K562 (cell line): ENCODE measurements around the gene LPIN3. TPM values are rescaled to one million over a fixed set of nuclear protein-coding genes. Genes with fewer than 3 reads are reported as not detected.
A peak's percentile ranks its signal among the peaks of the same experiment; 100 is the strongest.

Experiments
- ATAC-seq: fragments of 200-7000 bp; cut with Tn5 transposase; 3 replicates; pipeline ENCODE4 v1.9.1; 2020; ENCODE audit warnings: moderate library complexity
- BruUV-seq: library from RNA; stranded (reverse); fragments of 400-500 nt; replicated peaks from 2 replicates; lab custom pipeline; 2021; lab: Mats Ljungman, UMichigan
- CTCF ChIA-PET: fragments of 300-600 bp; formaldehyde crosslinking; extraction: SDS; loops from one replicate; lab custom pipeline; 2021; ENCODE audit warnings: low intra/inter-chr PET ratio; lab: Yijun Ruan, JAX
- POLR2A ChIA-PET: fragments of 300-600, 350-650 bp; sonication (Branson Sonifier 250); formaldehyde crosslinking; extraction: SDS; loops from one replicate; lab custom pipeline; 2021; ENCODE audit warnings: antibody characterized with exemption, inconsistent platforms; lab: Yijun Ruan, JAX
- DNase-seq, 4 experiments: peaks; one replicate each; pipeline versions ENCODE4 v3.0.0 to v3.0.0-alpha.2; 2011 to 2018; ENCODE audit warnings: low spot score in 3 of 4, mixed read lengths in 3 of 4; ENCODE audit errors: extremely low read depth in 1 of 4
- FAIRE-seq: peaks from 2 replicates; lab custom pipeline; 2011; peaks lifted over from hg19 to GRCh38; lab: Jason Lieb, UNC
- H2AFZ ChIP-seq: 2 replicates; pipeline ENCODE4 v1.6.0; 2011; ENCODE audit warnings: low read depth, low read length, control low read depth, inconsistent platforms
- H3K27ac ChIP-seq: fragments of 200-600 bp; 3 replicates; pipeline ENCODE4 v1.8.0; 2011; ENCODE audit warnings: low read depth, mild to moderate bottlenecking, control low read depth, inconsistent platforms, low read length, moderate library complexity, mixed read lengths; ENCODE audit errors: extremely low read depth
- H3K27me3 ChIP-seq, 2 experiments: fragments of 300-600 bp in 1 of 2; 2 replicates in 1 of 2; 3 replicates in 1 of 2; pipeline versions ENCODE4 v1.6.0 to v1.8.0; 2011; ENCODE audit warnings: inconsistent platforms in 2 of 2, low read length in 2 of 2, mild to moderate bottlenecking in 1 of 2, mixed read lengths in 1 of 2, moderate library complexity in 1 of 2; ENCODE audit not compliant: control insufficient read depth in 2 of 2, insufficient read depth in 2 of 2
- H3K36me3 ChIP-seq: fragments of 300-600 bp; 3 replicates; pipeline ENCODE4 v1.8.0; 2011; ENCODE audit warnings: mild to moderate bottlenecking, low read length, inconsistent platforms; ENCODE audit not compliant: control insufficient read depth, insufficient read depth
- H3K4me1 ChIP-seq, 2 experiments: fragments of 200-600 bp in 1 of 2; replicated peaks in 1 of 2; 2 replicates in 1 of 2; 3 replicates in 1 of 2; pipeline versions ENCODE4 v1.5.1 to v1.8.0; 2011; ENCODE audit warnings: inconsistent platforms in 2 of 2, low read length in 2 of 2, mild to moderate bottlenecking in 1 of 2, mixed read lengths in 1 of 2, moderate library complexity in 1 of 2; ENCODE audit not compliant: control insufficient read depth in 2 of 2, insufficient read depth in 2 of 2
- H3K4me2 ChIP-seq: 2 replicates; pipeline ENCODE4 v1.6.1; 2011; ENCODE audit warnings: low read length, control low read depth, inconsistent platforms, mixed read lengths; ENCODE audit not compliant: insufficient read depth
- H3K4me3 ChIP-seq: fragments of 200-600 bp; sonication (generic), shearing (Covaris generic); 2 replicates; pipeline ENCODE4 v1.5.1; 2016; ENCODE audit warnings: control low read depth, inconsistent platforms
- H3K79me2 ChIP-seq: fragments of 200-600 bp; 3 replicates; pipeline ENCODE4 v1.8.0; 2011; ENCODE audit warnings: low read length, inconsistent platforms; ENCODE audit not compliant: control insufficient read depth, insufficient read depth
- H3K9ac ChIP-seq, 2 experiments: 2 replicates each; pipeline versions ENCODE4 v1.6.0 to v1.6.1; 2011; ENCODE audit warnings: low read depth in 2 of 2, low read length in 2 of 2, control low read depth in 1 of 2, inconsistent platforms in 1 of 2, mild to moderate bottlenecking in 1 of 2, mixed read lengths in 1 of 2; ENCODE audit not compliant: insufficient read depth in 1 of 2
- H3K9me1 ChIP-seq: one replicate; pipeline ENCODE4 v1.6.0; 2011; ENCODE audit warnings: inconsistent platforms, mild to moderate bottlenecking, low read length, moderate library complexity; ENCODE audit not compliant: control insufficient read depth, insufficient read depth
- H3K9me3 ChIP-seq: replicated peaks from 2 replicates; pipeline ENCODE4 v1.5.1; 2011; ENCODE audit warnings: low read depth, low read length, inconsistent platforms; ENCODE audit not compliant: control insufficient read depth, insufficient read depth
- H4K20me1 ChIP-seq: replicated peaks from 2 replicates; pipeline ENCODE4 v1.6.1; 2011; ENCODE audit warnings: low read length, inconsistent platforms, mixed read lengths; ENCODE audit not compliant: control insufficient read depth, insufficient read depth
- L3MBTL2 ChIP-seq: fragments of 450-650 bp; IDR thresholded peaks from 2 replicates; pipeline ENCODE4 v1.6.1; 2016; ENCODE audit warnings: mild to moderate bottlenecking, moderate library complexity
- NEUROD1 ChIP-seq: fragments of 150-350 bp; IDR thresholded peaks from 2 replicates; pipeline ENCODE4 v1.6.1; 2014; ENCODE audit warnings: borderline replicate concordance, low read length, low read depth; ENCODE audit not compliant: partially characterized antibody
- NR2F6 ChIP-seq: fragments of 450-650 bp; formaldehyde crosslinking; IDR thresholded peaks from 2 replicates; pipeline ENCODE4 v1.4.0; 2020; ENCODE audit warnings: mild to moderate bottlenecking
- SAP30 ChIP-seq: fragments of 200-600 bp; sonication (generic); IDR thresholded peaks from 2 replicates; pipeline ENCODE4 v1.6.1; 2012; ENCODE audit warnings: borderline replicate concordance, low read depth, mild to moderate bottlenecking, moderate library complexity, low read length, control low read depth, inconsistent platforms; ENCODE audit not compliant: insufficient read depth, poor library complexity, severe bottlenecking
- WGBS: fragments of 100-300 bp; shearing (Covaris generic); methylation state at CpG from one replicate; pipeline ENCODE4 v1.1.6; 2016; ENCODE audit warnings: low coverage, mixed read lengths; ENCODE audit not compliant: insufficient coverage; ENCODE audit errors: missing lambda C conversion rate; 5-methylcytosine and 5-hydroxymethylcytosine counted together
- in situ Hi-C: fragments of 300-500 bp; cut with MboI; formaldehyde crosslinking; loops from 4 replicates; pipeline ENCODE4 v1.15.0; 2018; ENCODE audit warnings: inconsistent platforms, mixed read lengths
- intact Hi-C: fragments of 100-400 bp; cut with micrococcal nuclease; formaldehyde crosslinking; loops from 2 replicates; pipeline ENCODE4 v1.14.2; 2022
- polyA plus RNA-seq, 8 experiments: library from polyadenylated mRNA; depleted of rRNA in 4 of 8; stranded (reverse) in 5 of 8; unstranded in 3 of 8; fragments of >200 nt; fragmentation: Nextera tagmentation in 2 of 8; fragmentation: Illumina TruSeq in 1 of 8; extraction: Ambion mirVana in 2 of 8; extraction: Trizol in 1 of 8; gene quantifications; 2 replicates each; pipeline versions ENCODE4 v1.2.1 to v1.2.3, GENCODE V29; 2011 to 2014; ENCODE audit warnings: inconsistent platforms in 1 of 8, missing spikeins in 1 of 8
- total RNA-seq, 7 experiments: library from RNA; depleted of rRNA in 6 of 7; stranded (reverse); fragments of >200 nt in 6 of 7; fragmentation: Illumina TruSeq in 2 of 7; extraction: Trizol in 2 of 7; gene quantifications; 2 replicates each; pipeline versions ENCODE4 v1.2.1 to v1.2.3, GENCODE V29; 2011 to 2021; ENCODE audit warnings: low replicate concordance in 1 of 7
- TF ChIP-seq, protein P1 (sequence below), 3 experiments: IDR thresholded peaks in 2 of 3; conservative IDR thresholded peaks in 1 of 3; 2 replicates each; pipeline ENCODE4 v1.5.1; 2011 to 2012; ENCODE audit warnings: low read length in 3 of 3, mild to moderate bottlenecking in 3 of 3, control low read depth in 2 of 3, improper control_type of control experiment in 1 of 3, inconsistent platforms in 1 of 3, low read depth in 1 of 3, mixed read lengths in 1 of 3, moderate library complexity in 1 of 3; ENCODE audit not compliant: insufficient read depth in 2 of 3

LPIN3 gene
- total and polyA plus RNA-seq, 9 of the 15 experiments (the other 6 are each of a cell fraction or from before 2014, with no cell fraction given) = 2.2 to 10.4 (median 5.9) TPM

DNA sequence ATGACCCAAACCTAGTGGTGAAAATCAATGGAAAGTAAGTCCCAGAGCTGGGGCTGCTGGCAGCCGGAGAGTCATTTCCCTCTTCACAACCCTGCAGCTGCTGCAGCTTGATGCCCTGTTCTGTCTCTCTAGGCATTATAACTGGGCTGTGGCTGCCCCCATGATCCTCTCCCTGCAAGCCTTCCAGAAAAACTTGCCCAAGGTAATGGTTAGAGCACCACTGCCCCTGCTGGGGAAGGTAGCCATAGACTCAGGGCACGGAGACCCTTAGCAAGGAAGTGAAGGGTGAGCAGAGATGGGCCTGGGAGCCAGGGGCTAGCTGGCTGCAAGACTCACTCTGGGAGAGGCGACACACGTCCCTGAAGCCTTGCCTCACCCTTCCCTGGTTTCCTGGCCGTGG, 12.0 kb downstream of the LPIN3 start:
- no peaks in the 10 kb centered on the region for H3K79me2 ChIP-seq
- ChIA-PET POLR2A (interaction anchor here (1.7 kb wide), 1 partner anchor 73 kb away, joined by 3 read pairs; no protein-coding TSS in a partner anchor), CTCF (no interaction called here)
- no peaks in the 10 kb centered on the region for H3K27me3 ChIP-seq
- no peak overlapping the region for H2AFZ ChIP-seq
- no peak overlapping the region for H3K27ac ChIP-seq
- H4K20me1 ChIP-seq = no peaks in the 10 kb centered on the region; the same call in 1 of the 2 replicates
- ATAC-seq (peak; percentile 28; the same call in 1 of the 3 replicates), DNase-seq (no peak), FAIRE-seq (no peak)
- H3K4me2 ChIP-seq = no peak overlapping the region
- H3K9ac ChIP-seq = no peak overlapping the region
- in situ Hi-C loops (no loop called here), intact Hi-C loops (no loop called here)
- H3K36me3 ChIP-seq = peaks cover 2% of the 10 kb centered on the region; the same call in 1 of the 3 replicates
- H3K4me1 ChIP-seq = peaks cover 0 to 3% of the 10 kb centered on the region in 2 experiments; a peak in 1 of 5 replicates
- H3K4me3 ChIP-seq = no peak overlapping the region
- BruUV-seq = no TSS peak
- no peaks in the 10 kb centered on the region for H3K9me3 ChIP-seq
- WGBS = 51% methylated on average over 5 of the region's 5 CpGs
- no peak for TF ChIP-seq SAP30
- TF ChIP-seq NR2F6 (CRISPR knock-in tag) = no peak
- no peak for TF ChIP-seq NEUROD1
- no peak for TF ChIP-seq L3MBTL2
- TF ChIP-seq, protein P1, sequence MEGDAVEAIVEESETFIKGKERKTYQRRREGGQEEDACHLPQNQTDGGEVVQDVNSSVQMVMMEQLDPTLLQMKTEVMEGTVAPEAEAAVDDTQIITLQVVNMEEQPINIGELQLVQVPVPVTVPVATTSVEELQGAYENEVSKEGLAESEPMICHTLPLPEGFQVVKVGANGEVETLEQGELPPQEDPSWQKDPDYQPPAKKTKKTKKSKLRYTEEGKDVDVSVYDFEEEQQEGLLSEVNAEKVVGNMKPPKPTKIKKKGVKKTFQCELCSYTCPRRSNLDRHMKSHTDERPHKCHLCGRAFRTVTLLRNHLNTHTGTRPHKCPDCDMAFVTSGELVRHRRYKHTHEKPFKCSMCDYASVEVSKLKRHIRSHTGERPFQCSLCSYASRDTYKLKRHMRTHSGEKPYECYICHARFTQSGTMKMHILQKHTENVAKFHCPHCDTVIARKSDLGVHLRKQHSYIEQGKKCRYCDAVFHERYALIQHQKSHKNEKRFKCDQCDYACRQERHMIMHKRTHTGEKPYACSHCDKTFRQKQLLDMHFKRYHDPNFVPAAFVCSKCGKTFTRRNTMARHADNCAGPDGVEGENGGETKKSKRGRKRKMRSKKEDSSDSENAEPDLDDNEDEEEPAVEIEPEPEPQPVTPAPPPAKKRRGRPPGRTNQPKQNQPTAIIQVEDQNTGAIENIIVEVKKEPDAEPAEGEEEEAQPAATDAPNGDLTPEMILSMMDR (IDR thresholded peaks at IDR 0.05 in 2 of 3, conservative IDR thresholded peaks at IDR 0.05 in 1 of 3; ENCODE audit: insufficient read depth in 2 of 3, low read depth in 1 of 3, low read length in 3 of 3) = peak in 2 of 3 experiments; percentile 2 to 21; a peak in 1 of 6 replicates
- H3K9me1 ChIP-seq = no peaks in the 10 kb centered on the region
